Measurements from ENCODE around the gene KCNA1.

Gene KCNA1

DNA sequence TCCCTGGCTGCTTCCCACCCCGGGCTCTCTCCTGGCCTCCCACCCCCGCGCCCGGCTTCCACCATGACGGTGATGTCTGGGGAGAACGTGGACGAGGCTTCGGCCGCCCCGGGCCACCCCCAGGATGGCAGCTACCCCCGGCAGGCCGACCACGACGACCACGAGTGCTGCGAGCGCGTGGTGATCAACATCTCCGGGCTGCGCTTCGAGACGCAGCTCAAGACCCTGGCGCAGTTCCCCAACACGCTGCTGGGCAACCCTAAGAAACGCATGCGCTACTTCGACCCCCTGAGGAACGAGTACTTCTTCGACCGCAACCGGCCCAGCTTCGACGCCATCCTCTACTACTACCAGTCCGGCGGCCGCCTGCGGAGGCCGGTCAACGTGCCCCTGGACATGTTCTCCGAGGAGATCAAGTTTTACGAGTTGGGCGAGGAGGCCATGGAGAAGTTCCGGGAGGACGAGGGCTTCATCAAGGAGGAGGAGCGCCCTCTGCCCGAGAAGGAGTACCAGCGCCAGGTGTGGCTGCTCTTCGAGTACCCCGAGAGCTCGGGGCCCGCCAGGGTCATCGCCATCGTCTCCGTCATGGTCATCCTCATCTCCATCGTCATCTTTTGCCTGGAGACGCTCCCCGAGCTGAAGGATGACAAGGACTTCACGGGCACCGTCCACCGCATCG is 1.8 kb downstream of the KCNA1 start:
- DNase-seq, result no peak

DNA sequence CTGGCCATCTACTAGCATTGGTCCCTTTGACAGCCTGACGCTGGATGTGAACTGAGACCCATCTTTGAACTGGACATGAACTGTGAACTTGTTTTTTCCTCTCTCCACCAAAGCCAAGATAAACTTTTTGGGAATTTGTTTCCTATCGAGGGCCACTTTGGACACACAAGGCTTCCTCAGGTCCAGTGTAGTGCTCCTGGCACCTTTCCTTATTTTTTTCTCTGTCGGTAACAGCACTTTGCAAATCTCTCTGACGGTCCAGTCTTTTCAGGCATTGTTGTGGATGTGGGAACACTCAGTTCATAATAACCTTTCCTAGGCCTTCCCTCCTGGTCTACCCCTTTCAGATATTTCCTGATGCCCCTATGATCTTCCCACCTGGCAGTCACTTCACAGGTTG is 5.0 kb downstream of the KCNA1 start:
- no peak for DNase-seq

DNA sequence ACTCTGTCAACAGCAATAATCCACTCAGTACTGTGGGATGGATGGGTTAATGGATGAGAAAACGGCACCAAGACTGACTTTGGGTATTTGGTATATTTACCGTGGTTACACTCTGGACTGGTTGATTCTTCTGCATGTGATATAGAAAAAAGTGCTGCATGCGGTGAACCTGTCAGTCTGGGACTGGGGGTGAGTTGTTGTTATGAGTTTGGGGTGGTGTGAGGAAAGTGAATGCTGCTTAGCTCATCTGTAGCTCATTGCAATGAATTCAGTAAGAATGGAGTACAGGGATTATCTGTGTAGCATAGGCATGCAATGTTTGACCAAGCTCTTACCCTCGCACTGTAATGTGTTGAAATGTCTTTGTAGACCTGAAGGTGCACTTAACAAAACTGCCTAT is 6.0 kb downstream of the KCNA1 start:
- no peak for DNase-seq

GRCh38 chr12:4918950-4919660 is 9.4 kb downstream of the KCNA1 start:
- DNase-seq, result no peak

GRCh38 chr12:4932576-4932975 is 22.9 kb downstream of the KCNA1 start:
- no peak for DNase-seq

DNA sequence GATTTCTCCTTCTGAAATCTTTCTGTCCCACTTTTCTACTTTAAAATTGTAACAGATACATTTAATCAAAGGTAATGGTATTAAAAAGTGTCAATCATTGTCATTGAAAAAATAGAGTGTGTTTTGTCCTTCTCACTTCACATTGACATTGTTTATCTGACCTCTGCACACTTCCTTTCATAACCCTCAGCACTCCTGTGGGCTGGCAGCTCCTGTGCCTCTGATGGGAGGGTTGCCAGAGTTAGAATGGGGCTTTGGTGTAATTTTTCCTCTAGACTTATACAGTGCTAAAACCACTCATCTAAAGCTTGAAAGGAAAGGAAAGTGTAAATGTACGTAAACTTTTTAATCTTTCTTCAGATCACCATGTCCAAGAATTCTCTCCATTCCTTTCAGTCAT is 23.7 kb downstream of the KCNA1 start:
- no peak for DNase-seq

DNA sequence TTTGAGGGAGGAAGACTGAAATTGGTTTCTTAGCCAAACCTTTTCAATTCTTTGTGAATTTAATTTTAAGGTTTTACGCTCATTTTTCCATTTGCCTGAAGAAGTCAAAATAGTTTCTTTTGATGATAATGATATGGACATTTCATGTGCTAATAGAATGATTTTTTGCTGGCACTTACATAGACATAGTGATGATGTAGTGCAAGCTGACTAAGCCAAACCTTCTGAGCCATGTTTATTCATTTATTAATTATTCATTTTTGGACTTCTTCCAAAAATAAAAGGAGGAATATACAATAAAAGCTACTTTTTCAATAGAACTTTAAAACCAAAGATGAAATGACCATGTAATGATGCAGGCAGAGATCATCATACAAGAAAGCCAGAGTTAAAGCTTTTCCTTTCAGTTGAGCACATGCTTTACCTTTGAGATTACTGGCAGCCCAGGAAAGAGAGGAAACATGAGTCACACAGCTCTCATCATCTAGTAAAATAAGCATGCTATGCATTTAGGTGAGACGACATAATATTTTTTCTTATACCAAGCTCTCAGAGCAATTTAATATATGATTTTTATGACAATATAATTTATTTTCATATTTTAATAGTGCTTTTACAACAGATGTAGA is 24.8 kb downstream of the KCNA1 start:
- no peak for DNase-seq

DNA sequence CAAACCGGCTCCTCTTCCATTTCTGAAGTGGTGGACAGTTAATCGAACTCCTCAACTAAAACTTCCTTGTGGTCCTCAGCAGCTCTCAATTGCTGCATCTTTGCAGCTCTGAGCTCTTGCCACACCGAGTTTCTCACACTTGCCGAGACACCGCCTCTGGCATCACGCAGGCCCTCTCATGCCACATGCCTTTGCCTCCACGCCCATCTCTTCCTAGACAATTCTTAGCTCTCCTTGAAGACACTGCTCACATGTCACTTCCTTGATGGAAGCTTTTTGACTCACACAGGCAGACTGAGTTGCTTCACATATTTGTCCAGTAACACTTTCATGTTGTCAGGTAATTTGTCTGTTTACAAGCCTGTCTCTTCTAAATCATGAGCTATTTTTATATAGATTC is 29.2 kb downstream of the KCNA1 start:
- DNase-seq, result no peak

DNA sequence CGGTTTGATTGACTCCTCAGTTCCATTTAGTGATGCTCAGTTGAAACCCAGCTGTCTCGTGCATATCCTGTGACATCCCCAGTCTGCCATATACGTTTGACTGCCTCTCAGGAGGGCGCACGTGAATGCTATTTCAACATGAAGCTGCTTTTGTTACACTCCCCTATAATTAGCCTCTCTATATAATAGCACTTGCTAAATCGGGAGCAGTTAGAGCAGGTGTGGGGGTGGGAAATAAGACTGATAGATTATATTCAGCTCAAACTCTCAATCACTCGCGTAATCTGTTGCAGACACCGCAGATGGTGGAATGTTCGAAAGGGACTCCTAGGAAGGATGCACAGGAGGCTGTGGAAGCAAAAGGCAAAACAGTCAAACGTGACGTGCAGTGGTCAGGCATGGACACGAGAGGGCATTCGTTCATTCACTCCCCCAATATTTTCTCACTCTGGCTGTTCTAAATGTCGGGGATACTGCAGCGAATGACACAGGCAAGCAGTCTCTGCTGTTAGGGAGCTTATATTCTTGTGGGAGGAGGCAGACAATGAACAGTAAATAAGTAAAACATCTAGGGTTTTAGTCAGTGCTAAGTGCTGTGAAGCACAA is 29.8 kb downstream of the KCNA1 start:
- no peak for DNase-seq

DNA sequence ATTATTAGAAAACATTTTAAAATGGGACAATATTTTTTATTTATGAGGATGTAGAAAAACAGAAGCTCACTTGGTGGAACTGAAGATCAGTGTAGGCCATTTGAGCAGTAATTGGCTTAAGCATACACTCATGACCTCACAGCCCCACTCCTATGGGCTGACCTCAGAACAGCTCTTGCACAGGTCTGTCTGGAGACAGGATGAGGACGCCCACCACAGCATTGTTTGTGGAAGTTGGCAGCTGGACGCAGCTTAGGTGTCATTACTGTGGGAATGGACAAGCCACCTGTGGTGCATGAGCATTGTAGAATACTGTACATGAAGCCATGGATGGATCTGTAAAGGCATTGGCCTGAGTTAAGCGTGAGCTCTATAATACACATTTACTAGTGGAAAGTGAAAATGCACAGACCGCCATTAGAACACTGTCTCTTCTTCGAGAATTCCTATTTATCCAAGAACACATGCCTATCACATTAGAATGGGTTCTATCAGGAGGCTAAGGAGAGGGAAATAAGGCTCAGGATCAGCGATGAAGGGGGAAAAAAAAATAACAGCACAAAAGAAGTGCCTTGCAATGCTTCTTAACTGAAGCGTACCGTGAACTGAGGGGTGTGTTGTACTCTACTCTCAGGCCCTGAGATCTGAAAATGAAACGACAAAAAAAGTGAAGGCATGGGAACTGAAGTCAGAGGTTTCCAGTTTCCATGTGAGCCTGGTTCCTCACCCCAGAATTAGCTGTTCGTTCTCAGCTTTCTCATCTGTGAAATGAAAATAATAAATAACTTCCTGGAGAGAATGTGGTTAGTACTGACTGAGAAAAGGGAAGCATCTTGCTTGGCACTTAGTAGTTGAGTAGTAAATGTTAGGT is 33.6 kb downstream of the KCNA1 start:
- DNase-seq, result no peak

DNA sequence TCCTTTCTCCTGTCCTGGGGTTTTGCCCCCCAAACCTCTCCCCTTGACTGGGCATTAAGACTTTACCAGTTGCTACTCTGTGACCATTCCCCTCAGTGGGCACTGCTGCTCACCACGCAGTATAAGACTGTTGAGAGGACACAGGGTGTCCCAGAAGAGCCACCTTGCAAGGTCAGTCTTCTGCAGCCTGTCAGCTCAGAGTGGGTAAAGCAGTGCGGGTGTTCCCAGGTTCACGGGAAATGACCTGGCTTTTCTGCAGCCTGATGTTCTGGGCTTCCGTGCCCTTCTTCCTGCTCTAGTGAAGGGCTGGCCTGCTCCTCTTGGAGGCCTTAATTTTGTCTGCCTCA is 34.2 kb downstream of the KCNA1 start:
- no peak for DNase-seq

DNA sequence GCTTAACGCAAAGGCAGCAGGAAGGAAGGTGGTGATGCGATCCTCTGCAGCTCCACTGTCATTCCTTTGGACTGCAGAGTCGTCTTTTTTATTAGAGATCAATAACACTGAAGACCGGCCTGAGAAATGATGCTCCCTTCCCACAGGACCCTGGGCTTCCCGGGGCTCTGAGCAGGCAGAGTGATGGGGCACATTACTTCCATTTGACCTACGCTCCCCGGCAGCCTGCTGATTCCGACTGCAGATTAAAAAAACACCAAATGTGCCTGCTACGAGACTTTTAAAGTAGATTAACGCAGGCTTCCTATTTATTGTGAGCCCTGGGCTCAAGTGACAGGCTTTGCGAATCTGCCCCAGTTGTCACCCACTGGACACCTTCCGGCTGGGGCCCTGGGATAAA is 37.5 kb downstream of the KCNA1 start:
- DNase-seq, result no peak

DNA sequence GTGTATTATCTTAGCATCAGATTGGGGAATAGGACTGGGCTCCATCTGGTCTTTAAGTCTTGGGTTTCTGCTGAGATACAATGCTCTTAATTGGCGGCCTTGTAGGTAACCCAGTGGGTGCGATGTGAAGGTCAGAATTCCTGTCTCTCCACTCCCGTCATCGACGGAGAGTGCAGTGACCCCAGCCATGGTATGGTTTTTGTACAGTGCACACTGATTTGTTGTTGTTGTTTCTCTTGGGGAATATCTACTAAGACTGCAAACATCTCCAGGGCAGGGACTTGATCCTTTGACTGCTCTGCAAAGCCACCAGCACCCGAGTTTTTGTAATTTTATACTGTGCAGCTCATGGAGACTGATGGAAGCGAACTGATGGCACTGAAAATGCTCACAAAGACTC is 41.4 kb downstream of the KCNA1 start:
- DNase-seq, result no peak

GRCh38 chr12:4951601-4952000 is 41.9 kb downstream of the KCNA1 start:
- no peak for DNase-seq

DNA sequence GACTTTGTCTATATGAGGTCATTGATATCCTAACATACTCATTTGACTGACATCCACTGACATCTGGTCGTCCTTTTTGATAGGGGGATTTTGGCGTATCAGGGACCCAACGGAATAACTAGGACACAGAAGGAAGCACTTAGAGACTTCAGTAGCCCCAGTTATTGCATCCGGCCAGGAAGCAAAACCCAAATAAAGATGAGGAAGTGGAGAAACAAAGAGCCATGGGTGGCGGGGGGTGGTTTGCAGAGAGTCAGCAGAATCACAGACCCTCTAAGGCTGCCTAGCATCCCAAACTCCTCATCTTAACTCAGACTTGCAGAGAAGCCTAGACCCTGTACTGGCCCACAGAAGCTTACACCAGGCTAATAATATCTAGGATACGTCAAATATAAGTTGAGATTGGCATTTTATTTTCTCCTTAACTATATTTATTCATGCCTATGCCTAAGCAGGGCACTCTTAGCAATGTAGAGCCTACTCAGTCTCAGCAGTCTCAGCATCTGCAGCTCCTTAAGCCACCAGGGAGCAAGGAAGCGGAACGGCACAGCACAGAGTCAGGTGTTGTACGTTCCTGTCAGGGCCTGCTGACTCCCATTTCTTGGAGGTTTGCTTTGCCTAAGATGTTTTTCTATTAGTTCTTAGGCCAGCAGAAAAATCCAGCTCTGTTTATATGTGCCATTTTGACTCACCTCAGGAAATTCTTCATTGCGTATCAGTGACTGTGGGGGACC is 45.1 kb downstream of the KCNA1 start:
- no peak for DNase-seq

GRCh38 chr12:4956054-4956453 is 46.3 kb downstream of the KCNA1 start:
- DNase-seq, result no peak

- DNase-seq, result no peak
These were observed 47.3 kb downstream of the KCNA1 start for GRCh38 chr12:4956968-4957367.

DNA sequence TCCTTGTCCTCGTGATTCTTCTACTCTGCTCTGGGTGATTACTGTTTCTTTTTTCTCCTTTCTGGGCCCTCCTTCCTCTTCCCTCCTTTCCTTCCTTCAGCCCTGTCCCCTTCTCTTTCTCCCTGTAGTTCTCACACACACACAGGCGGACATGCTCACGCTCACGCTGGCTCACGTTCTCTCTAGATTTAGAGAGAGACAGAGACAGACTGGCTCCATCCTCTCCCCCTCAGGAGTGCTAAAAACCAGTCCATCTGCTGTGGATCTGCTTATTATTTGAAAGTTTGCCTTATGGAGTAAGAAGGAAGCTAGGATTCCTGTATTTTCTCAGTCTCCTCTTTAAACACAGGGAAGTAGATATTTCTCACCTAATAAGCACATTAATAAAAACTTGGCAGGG is 48.1 kb downstream of the KCNA1 start:
- no peak for DNase-seq

DNA sequence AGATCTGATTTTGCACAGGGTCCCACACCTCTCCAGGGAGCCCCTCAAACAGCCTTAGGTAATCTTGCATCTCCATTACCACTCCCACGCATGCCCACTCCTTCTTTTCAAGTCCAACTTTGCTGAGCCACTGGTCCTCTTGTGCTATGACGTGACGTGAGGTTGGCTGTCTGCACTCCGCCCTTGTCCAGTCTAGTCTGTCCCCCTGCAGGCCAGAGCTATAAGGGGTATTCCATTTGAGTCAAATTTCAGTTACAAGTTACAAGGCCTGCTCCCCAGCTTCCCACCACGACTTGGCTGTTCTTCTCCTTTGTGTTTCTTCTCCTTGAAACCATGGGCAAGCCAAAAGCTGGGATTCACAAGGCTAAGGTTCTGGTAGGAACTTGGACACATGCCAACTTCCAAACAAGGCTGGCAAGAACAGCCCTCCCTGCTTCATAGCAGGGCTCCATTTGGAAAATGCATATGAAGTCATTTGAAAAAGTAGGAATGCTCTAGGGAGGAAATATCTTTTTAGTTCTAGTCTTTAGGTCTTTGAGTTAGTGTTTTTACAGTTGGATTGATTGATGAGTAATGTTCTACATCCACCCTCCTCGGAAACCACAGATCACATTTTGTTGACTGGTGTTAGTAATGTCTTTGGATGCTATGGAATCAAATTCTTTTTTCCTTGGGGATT is 49.1 kb downstream of the KCNA1 start:
- DNase-seq, result no peak

- no peak for DNase-seq
These were observed 49.7 kb downstream of the KCNA1 start for GRCh38 chr12:4959381-4959780.

GRCh38 chr12:4960030-4960429 is 50.3 kb downstream of the KCNA1 start:
- DNase-seq, result no peak

DNA sequence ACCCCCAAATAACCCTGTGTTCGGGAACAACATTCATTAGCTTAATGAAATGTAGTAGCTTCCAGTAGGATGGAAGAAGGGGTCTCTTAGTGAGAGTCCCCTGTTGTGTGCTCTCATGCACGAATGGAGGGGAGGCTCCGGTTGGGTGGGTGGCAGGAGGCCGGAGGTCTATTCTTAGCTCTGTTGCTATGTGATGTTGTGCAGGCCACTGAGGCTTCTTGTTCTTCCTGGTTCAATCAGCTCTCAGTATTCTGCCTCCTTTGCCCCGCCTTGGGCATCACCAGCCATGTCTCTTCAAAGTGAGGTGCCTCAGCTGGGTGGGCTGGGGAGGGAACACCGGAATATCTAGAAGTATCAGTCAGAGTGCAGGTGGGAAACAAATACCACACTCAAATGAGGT is 50.8 kb downstream of the KCNA1 start:
- no peak for DNase-seq

All from activated CD4-positive, CD25-positive, alpha-beta regulatory T cell treated with anti-CD3 and anti-CD28 coated beads, Interleukin-2, amount 50 U/mL, for 72 hours (primary cell).